GM12878 (cell line): Measurements from ENCODE around the gene ADH7. TPM values are rescaled to one million over a fixed set of nuclear protein-coding genes. Genes with fewer than 3 reads are reported as not detected.

Experiments used
- ATAC-seq: fragments of 200-7000 bp; cut with Tn5 transposase; 3 replicates; pipeline ENCODE4 v1.9.1; 2020; ENCODE audit warnings: mild to moderate bottlenecking, moderate library complexity
- BruUV-seq: library from RNA; stranded (reverse); fragments of 400-500 nt; replicated peaks from 2 replicates; lab custom pipeline; 2021; lab: Mats Ljungman, UMichigan
- CTCF ChIA-PET: fragments of 300-600 bp; sonication (Branson Sonifier 250); formaldehyde crosslinking; extraction: SDS; loops from one replicate; lab custom pipeline; 2021; ENCODE audit warnings: inconsistent platforms; lab: Yijun Ruan, JAX
- POLR2A ChIA-PET: fragments of 350-600 bp; formaldehyde crosslinking; extraction: SDS; loops from one replicate; lab custom pipeline; 2021; ENCODE audit warnings: inconsistent platforms; lab: Charles Lee
- RAD21 ChIA-PET: fragments of 300-600 bp; sonication (Branson Sonifier 250); formaldehyde crosslinking; loops from one replicate; lab custom pipeline; 2023; ENCODE audit warnings: antibody characterized with exemption; ENCODE audit not compliant: unreplicated experiment; lab: Charles Lee
- SMC1A ChIA-PET: fragments of 300-600 bp; sonication (Branson Sonifier 250); formaldehyde crosslinking; loops from one replicate; lab custom pipeline; 2023; ENCODE audit not compliant: unreplicated experiment, uncharacterized antibody; lab: Charles Lee
- DNase-seq: peaks from one replicate; pipeline ENCODE4 v3.0.0-alpha.2; 2011; ENCODE audit warnings: low read depth, low spot score
- FAIRE-seq: peaks from 3 replicates; lab custom pipeline; 2011; peaks lifted over from hg19 to GRCh38; lab: Jason Lieb, UNC
- H2AFZ ChIP-seq: 2 replicates; pipeline ENCODE4 v1.6.0; 2011; ENCODE audit warnings: low read depth, low read length, control low read depth; ENCODE audit not compliant: control insufficient read depth
- H3K27ac ChIP-seq: 2 replicates; pipeline ENCODE4 v1.5.1; 2011; ENCODE audit warnings: control low read depth; ENCODE audit not compliant: control insufficient read depth, insufficient read depth
- H3K27me3 ChIP-seq, 2 experiments: replicated peaks in 1 of 2; 2 replicates each; pipeline versions ENCODE4 v1.6.0 to v1.6.1; 2011; ENCODE audit warnings: low read length in 1 of 2; ENCODE audit not compliant: control insufficient read depth in 2 of 2, insufficient read depth in 2 of 2
- H3K36me3 ChIP-seq, 2 experiments: 2 replicates each; pipeline ENCODE4 v1.5.1; 2011; ENCODE audit warnings: low read length in 1 of 2; ENCODE audit not compliant: control insufficient read depth in 2 of 2, insufficient read depth in 2 of 2
- H3K4me1 ChIP-seq: 2 replicates; pipeline ENCODE4 v1.6.1; 2011; ENCODE audit warnings: mild to moderate bottlenecking, low read length, moderate library complexity, mixed read lengths; ENCODE audit not compliant: control insufficient read depth, insufficient read depth
- H3K4me2 ChIP-seq: 2 replicates; pipeline ENCODE4 v1.6.0; 2011; ENCODE audit warnings: control low read depth; ENCODE audit not compliant: control insufficient read depth, insufficient read depth
- H3K4me3 ChIP-seq: fragments of 200-600 bp; sonication (generic); 2 replicates; pipeline ENCODE4 v1.5.1; 2016
- H3K79me2 ChIP-seq: 2 replicates; pipeline ENCODE4 v1.6.0; 2011; ENCODE audit warnings: low read length; ENCODE audit not compliant: control insufficient read depth, insufficient read depth
- H3K9ac ChIP-seq: 2 replicates; pipeline ENCODE4 v1.8.0; 2011; ENCODE audit warnings: low read length, control low read depth, mixed read lengths; ENCODE audit not compliant: control insufficient read depth, insufficient read depth
- H3K9me3 ChIP-seq: replicated peaks from 3 replicates; pipeline ENCODE4 v1.5.1; 2011; ENCODE audit warnings: mild to moderate bottlenecking, low read length; ENCODE audit not compliant: control insufficient read depth, insufficient read depth
- H4K20me1 ChIP-seq: 2 replicates; pipeline ENCODE4 v1.6.0; 2011; ENCODE audit not compliant: control insufficient read depth, insufficient read depth
- EGR1 ChIP-seq, 2 experiments: IDR thresholded peaks; 1 replicate in 1 of 2; 2 replicates in 1 of 2; pipeline ENCODE4 v1.6.1; 2011 to 2012; ENCODE audit warnings: low read depth in 2 of 2, low read length in 2 of 2, borderline replicate concordance in 1 of 2, mild to moderate bottlenecking in 1 of 2, moderate library complexity in 1 of 2
- NR2F1 ChIP-seq: fragments of 450-650 bp; conservative IDR thresholded peaks from 2 replicates; pipeline ENCODE4 v1.6.1; 2017; ENCODE audit warnings: mild to moderate bottlenecking
- RCOR1 ChIP-seq: conservative IDR thresholded peaks from 2 replicates; pipeline ENCODE4 v1.6.1; 2012; ENCODE audit warnings: low read depth, low read length, improper control_type of control experiment
- SP1 ChIP-seq: IDR thresholded peaks from one replicate; pipeline ENCODE4 v1.6.1; 2011; ENCODE audit warnings: low read depth, low read length
- USF2 ChIP-seq: IDR thresholded peaks from 2 replicates; pipeline ENCODE4 v1.6.1; 2011; ENCODE audit warnings: low read depth, low read length, improper control_type of control experiment, borderline replicate concordance
- ZNF274 ChIP-seq: IDR thresholded peaks from one replicate; pipeline ENCODE4 v1.8.0; 2011; ENCODE audit not compliant: insufficient read length, insufficient read depth
- WGBS: methylation state at CpG from one replicate; pipeline ENCODE4 v1.1.6; 2016; ENCODE audit warnings: low lambda C conversion rate; ENCODE audit not compliant: insufficient replicate concordance, insufficient coverage; ENCODE audit errors: missing lambda C conversion rate; 5-methylcytosine and 5-hydroxymethylcytosine counted together
- in situ Hi-C: fragments of 300-500 bp; cut with MboI; formaldehyde crosslinking; loops from 9 replicates; pipeline ENCODE4 v1.14.3; 2018; ENCODE audit warnings: mixed read lengths
- intact Hi-C: fragments of 100-400 bp; cut with micrococcal nuclease; formaldehyde crosslinking; loops from one replicate; pipeline ENCODE4 v1.14.2; 2022; ENCODE audit not compliant: unreplicated experiment
- polyA plus RNA-seq, 11 experiments: library from polyadenylated mRNA; depleted of rRNA in 4 of 11; unstranded in 6 of 11; stranded (reverse) in 5 of 11; fragments of >200 nt; fragmentation: Nextera tagmentation in 4 of 11; fragmentation: Illumina TruSeq in 1 of 11; extraction: Ambion mirVana in 4 of 11; extraction: Trizol in 1 of 11; gene quantifications; 1 replicate in 1 of 11; 2 replicates in 10 of 11; pipeline versions ENCODE4 v1.2.1 to v1.2.3, GENCODE V29; 2011 to 2016; ENCODE audit warnings: inconsistent platforms in 2 of 11, missing spikeins in 2 of 11, low read depth in 1 of 11
- total RNA-seq, 4 experiments: library from RNA; depleted of rRNA in 3 of 4; stranded (reverse); fragments of >200 nt in 3 of 4; fragmentation: Illumina TruSeq in 1 of 4; extraction: Trizol in 1 of 4; gene quantifications; 2 replicates each; pipeline versions ENCODE4 v1.2.1 to v1.2.3, GENCODE V29; 2013 to 2021

ADH7 gene
- total and polyA plus RNA-seq, 10 of the 15 experiments (the other 5 are each of a cell fraction or from before 2014, with no cell fraction given): not detected

DNA sequence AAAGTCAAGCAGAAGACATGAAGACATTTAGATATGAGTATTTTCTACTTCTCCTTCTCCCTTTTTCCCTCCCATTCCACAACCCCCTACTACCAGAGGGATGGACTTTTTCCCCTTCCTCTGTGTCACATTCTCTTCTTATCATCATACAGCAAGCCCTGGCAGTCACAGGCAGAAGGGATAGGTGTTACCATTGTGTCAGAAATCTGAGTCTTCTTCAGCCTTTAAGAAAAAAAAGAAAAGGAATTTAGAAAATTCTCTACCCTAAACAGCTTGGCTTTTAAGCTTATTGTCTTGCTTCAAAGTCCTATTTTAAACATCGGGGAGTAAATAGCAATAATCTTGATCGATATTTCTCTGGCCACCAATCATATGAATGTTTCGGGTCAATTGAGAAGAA lies 51.7 kb downstream of the ADH7 start:
- TF ChIP-seq SP1 (no peak), RCOR1 (no peak), ZNF274 (no peak), NR2F1 (no peak)
- Histone ChIP-seq H3K27me3 (no peaks in the 10 kb centered on the region), H3K9me3 (no peaks in the 10 kb centered on the region), H3K27ac (no peak overlapping the region), H3K79me2 (no peaks in the 10 kb centered on the region), H4K20me1 (no peaks in the 10 kb centered on the region), H3K9ac (no peak overlapping the region), H2AFZ (no peak overlapping the region), H3K36me3 (no peaks in the 10 kb centered on the region), H3K4me2 (no peak overlapping the region), H3K4me1 (no peaks in the 10 kb centered on the region), H3K4me3 (no peak overlapping the region)
- WGBS: 66% methylated on average over 3 of the region's 3 CpGs
- ChIA-PET CTCF (interaction anchor here (1.6 kb wide), 1 partner anchor 21 kb away, joined by 7 read pairs; no protein-coding TSS in a partner anchor), SMC1A (interaction anchor here (0.7 to 1.2 kb wide), 2 partner anchors 14 to 154 kb away, joined by 3 read pairs; no protein-coding TSS in a partner anchor), RAD21 (interaction anchor here (0.7 kb wide), 1 partner anchor 8 kb away, joined by 3 read pairs; no protein-coding TSS in a partner anchor), POLR2A (interaction anchor here (1.2 kb wide), 1 partner anchor 15 kb away, joined by 4 read pairs; no protein-coding TSS in a partner anchor)
- no TSS peak for BruUV-seq
- ATAC-seq (no peak), FAIRE-seq (no peak), DNase-seq (no peak)
- intact Hi-C loops (no loop called here), in situ Hi-C loops (no loop called here)

DNA sequence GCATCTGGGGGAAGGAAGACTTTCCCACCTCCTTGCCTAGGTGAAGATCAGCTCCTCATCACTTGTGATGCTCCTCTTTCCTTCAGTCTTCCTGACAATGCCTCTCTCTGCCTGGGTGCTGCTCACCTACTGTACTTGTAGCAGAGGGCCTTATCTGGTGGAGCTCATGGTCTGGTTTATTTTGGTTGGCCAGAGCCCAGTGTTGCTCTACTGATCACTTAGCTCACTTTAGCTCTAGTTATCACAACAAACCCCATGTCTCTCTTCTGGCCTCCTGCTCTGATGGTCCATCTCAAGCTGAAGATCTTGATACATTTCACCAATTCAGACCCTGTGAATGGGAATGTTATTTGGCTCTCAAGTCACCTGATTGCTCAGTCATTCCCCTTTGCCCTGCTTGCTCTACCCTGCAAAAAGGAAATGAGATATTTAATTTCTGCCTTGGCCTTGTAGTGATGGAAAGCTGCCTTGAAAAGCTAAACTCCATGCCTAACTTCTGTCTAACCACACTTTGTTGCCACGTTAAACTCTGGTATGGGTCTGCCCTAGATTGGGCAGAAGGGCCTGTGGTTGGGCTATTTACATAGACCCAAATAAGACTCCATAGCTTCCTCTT lies 52.3 kb downstream of the ADH7 start:
- Histone ChIP-seq H3K4me1 (no peaks in the 10 kb centered on the region), H4K20me1 (no peaks in the 10 kb centered on the region), H3K36me3 (no peaks in the 10 kb centered on the region), H3K27ac (no peak overlapping the region), H3K4me3 (no peak overlapping the region), H2AFZ (no peak overlapping the region), H3K9ac (no peak overlapping the region), H3K9me3 (no peaks in the 10 kb centered on the region), H3K4me2 (no peak overlapping the region), H3K27me3 (no peaks in the 10 kb centered on the region), H3K79me2 (no peaks in the 10 kb centered on the region)
- ChIA-PET SMC1A (interaction anchor here (0.7 to 1.2 kb wide), 3 partner anchors 15 to 155 kb away, joined by 3 to 4 read pairs (median 3); no protein-coding TSS in a partner anchor), CTCF (interaction anchor here (7.1 kb wide), 1 partner anchor 22 kb away, joined by 60 read pairs; no protein-coding TSS in a partner anchor), POLR2A (interaction anchor here (1.2 kb wide), 1 partner anchor 16 kb away, joined by 4 read pairs; no protein-coding TSS in a partner anchor), RAD21 (interaction anchor here (0.7 to 1.3 kb wide), 2 partner anchors 9 to 21 kb away, joined by 3 read pairs; no protein-coding TSS in a partner anchor)
- in situ Hi-C loops: no loop called here
- ATAC-seq: no peak
- no TSS peak for BruUV-seq
- intact Hi-C loops: no loop called here
- TF ChIP-seq EGR1 (IDR thresholded peaks at IDR 0.05; ENCODE audit: borderline replicate concordance in 1 of 2, low read depth in 2 of 2, low read length in 2 of 2): no peak
- no peak for TF ChIP-seq USF2
- FAIRE-seq: no peak
- DNase-seq: no peak
- 0% methylated on average over 1 of the region's 1 CpG for WGBS
